HAP-1 (cell line): ENCODE data around the gene CKAP2.
A peak's percentile ranks its signal among the peaks of the same experiment; 100 is the strongest.

Source experiments
- DNase-seq, 2 experiments: peaks; one replicate each; pipeline ENCODE4 v3.0.0-alpha.2; 2016 to 2020; ENCODE audit warnings: low spot score in 2 of 2
- H3K27me3 ChIP-seq: fragments of 250-450 bp; sonication (Bioruptor Pico); 2 replicates; pipeline ENCODE4 v1.5.1; 2020; ENCODE audit warnings: low read depth, mild to moderate bottlenecking, moderate library complexity
- H3K36me3 ChIP-seq: fragments of 250-450 bp; sonication (Bioruptor Pico); replicated peaks from 2 replicates; pipeline ENCODE4 v1.5.1; 2020; ENCODE audit warnings: mild to moderate bottlenecking
- H3K4me1 ChIP-seq: fragments of 250-450 bp; sonication (Bioruptor Pico); 2 replicates; pipeline ENCODE4 v1.5.1; 2020; ENCODE audit warnings: mild to moderate bottlenecking
- H3K4me3 ChIP-seq: fragments of 250-450 bp; sonication (Bioruptor Pico); 2 replicates; pipeline ENCODE4 v1.5.1; 2020; ENCODE audit warnings: mild to moderate bottlenecking, moderate library complexity
- H3K9me3 ChIP-seq: fragments of 250-450 bp; sonication (Bioruptor Pico); 2 replicates; pipeline ENCODE4 v1.5.1; 2020; ENCODE audit warnings: mild to moderate bottlenecking, moderate library complexity
- in situ Hi-C: fragments of 300-500 bp; cut with MboI; formaldehyde crosslinking; loops from 3 replicates; pipeline ENCODE4 v1.14.3; 2020; ENCODE audit warnings: low sequenced_read_pairs, inconsistent platforms, mixed read lengths

Gene CKAP2

GRCh38 chr13:52446265-52446664, 9.0 kb upstream of the CKAP2 start:
- Histone ChIP-seq H3K4me3 (no peak overlapping the region), H3K27me3 (no peaks in the 10 kb centered on the region), H3K9me3 (no peaks in the 10 kb centered on the region), H3K36me3 (peaks cover 11% of the 10 kb centered on the region), H3K4me1 (peaks cover 3% of the 10 kb centered on the region; the same call in 1 of the 2 replicates)
- no peak for DNase-seq
- in situ Hi-C loops, result no loop called here

- Histone ChIP-seq H3K36me3 (peaks cover 4% of the 10 kb centered on the region; the same call in 1 of the 2 replicates), H3K4me3 (no peak overlapping the region), H3K27me3 (no peaks in the 10 kb centered on the region), H3K4me1 (peaks cover 3% of the 10 kb centered on the region; the same call in 1 of the 2 replicates), H3K9me3 (no peaks in the 10 kb centered on the region)
- DNase-seq, result no peak
- in situ Hi-C loops, result no loop called here
Observed at GRCh38 chr13:52447354-52447753, 7.9 kb upstream of the CKAP2 start.

GRCh38 chr13:52447815-52448552, 7.3 kb upstream of the CKAP2 start:
- in situ Hi-C loops, result no loop called here
- no peaks in the 10 kb centered on the region for H3K36me3 ChIP-seq
- H3K9me3 ChIP-seq, result no peaks in the 10 kb centered on the region
- peaks cover 3% of the 10 kb centered on the region; the same call in 1 of the 2 replicates for H3K4me1 ChIP-seq
- H3K27me3 ChIP-seq, result no peaks in the 10 kb centered on the region
- no peak overlapping the region for H3K4me3 ChIP-seq
- DNase-seq, result no peak

GRCh38 chr13:52449331-52450011, 5.8 kb upstream of the CKAP2 start:
- Histone ChIP-seq H3K4me3 (peak overlapping the region; percentile 64), H3K9me3 (no peaks in the 10 kb centered on the region)
- in situ Hi-C loops, result loop anchor here (25.0 kb wide), 1 partner anchor 262 kb away; no protein-coding TSS in a partner anchor

GRCh38 chr13:52450012-52450792, 5.1 kb upstream of the CKAP2 start, which contains the start of gene VPS36:
Gene VPS36, minus strand, starts transcription at chr13:52450634. Its CDS starts 40 bp downstream, at chr13:52450594.
- Histone ChIP-seq H3K36me3 (no peaks in the 10 kb centered on the region), H3K4me1 (peaks cover 3% of the 10 kb centered on the region; the same call in 1 of the 2 replicates), H3K9me3 (no peaks in the 10 kb centered on the region), H3K4me3 (peak within 1 kb of the TSS; percentile 64), H3K27me3 (no peaks in the 10 kb centered on the region)
- DNase-seq, result peak; percentile 88 to 96
- in situ Hi-C loops, result loop anchor here (25.0 kb wide), 1 partner anchor 263 kb away; no protein-coding TSS in a partner anchor

More at GRCh38 chr13:52449331-52450011, 5.8 kb upstream of the CKAP2 start:
- Histone ChIP-seq H3K4me1 (peaks cover 3% of the 10 kb centered on the region; the same call in 1 of the 2 replicates), H3K27me3 (no peaks in the 10 kb centered on the region), H3K36me3 (no peaks in the 10 kb centered on the region)
- no peak for DNase-seq

- Histone ChIP-seq H3K9me3 (no peaks in the 10 kb centered on the region), H3K27me3 (no peaks in the 10 kb centered on the region), H3K4me3 (peak overlapping the region; percentile 64), H3K36me3 (no peaks in the 10 kb centered on the region), H3K4me1 (peaks cover 3% of the 10 kb centered on the region; the same call in 1 of the 2 replicates)
- in situ Hi-C loops, result loop anchor here (25.0 kb wide), 1 partner anchor 263 kb away; no protein-coding TSS in a partner anchor
- no peak for DNase-seq
Observed at GRCh38 chr13:52450793-52451116, 4.5 kb upstream of the CKAP2 start.

GRCh38 chr13:52451135-52451804, 4.0 kb upstream of the CKAP2 start:
- peaks cover 3% of the 10 kb centered on the region; the same call in 1 of the 2 replicates for H3K4me1 ChIP-seq
- no peak for DNase-seq
- no peaks in the 10 kb centered on the region for H3K9me3 ChIP-seq
- no peak overlapping the region for H3K4me3 ChIP-seq
- H3K36me3 ChIP-seq, result peaks cover under 1% of the 10 kb centered on the region; the same call in 1 of the 2 replicates
- in situ Hi-C loops, result loop anchor here (25.0 kb wide), 1 partner anchor 264 kb away; no protein-coding TSS in a partner anchor
- H3K27me3 ChIP-seq, result no peaks in the 10 kb centered on the region

- Histone ChIP-seq H3K4me3 (no peak overlapping the region), H3K9me3 (no peaks in the 10 kb centered on the region), H3K27me3 (no peaks in the 10 kb centered on the region), H3K4me1 (peaks cover 9% of the 10 kb centered on the region), H3K36me3 (peaks cover 12% of the 10 kb centered on the region)
- in situ Hi-C loops, result loop anchor here (25.0 kb wide), 1 partner anchor 265 kb away; no protein-coding TSS in a partner anchor
- no peak for DNase-seq
Observed at GRCh38 chr13:52452470-52452869, 2.8 kb upstream of the CKAP2 start.

GRCh38 chr13:52454459-52454819, 839 bp upstream of the CKAP2 start:
- H3K27me3 ChIP-seq, result no peaks in the 10 kb centered on the region
- peaks cover 31% of the 10 kb centered on the region for H3K36me3 ChIP-seq
- in situ Hi-C loops, result loop anchor here (25.0 kb wide), 1 partner anchor 267 kb away; no protein-coding TSS in a partner anchor
- H3K4me1 ChIP-seq, result peaks cover 11% of the 10 kb centered on the region
- DNase-seq, result peak in 1 of 2 experiments; percentile 18
- no peaks in the 10 kb centered on the region for H3K9me3 ChIP-seq
- peak overlapping the region; percentile 70 for H3K4me3 ChIP-seq

GRCh38 chr13:52455677-52456041, 381 bp downstream of the CKAP2 start:
- in situ Hi-C loops, result loop anchor here (25.0 kb wide), 1 partner anchor 268 kb away; no protein-coding TSS in a partner anchor
- Histone ChIP-seq H3K4me1 (peaks cover 11% of the 10 kb centered on the region), H3K4me3 (peak overlapping the region; percentile 70), H3K27me3 (no peaks in the 10 kb centered on the region), H3K36me3 (peaks cover 41% of the 10 kb centered on the region), H3K9me3 (no peaks in the 10 kb centered on the region)
- DNase-seq, result peak; percentile 70 to 91

- Histone ChIP-seq H3K4me1 (peaks cover 10% of the 10 kb centered on the region; the same call in 1 of the 2 replicates), H3K27me3 (no peaks in the 10 kb centered on the region), H3K4me3 (no peak overlapping the region), H3K9me3 (no peaks in the 10 kb centered on the region), H3K36me3 (peaks cover 79% of the 10 kb centered on the region)
- no peak for DNase-seq
- in situ Hi-C loops, result loop anchor here (25.0 kb wide), 1 partner anchor 272 kb away; no protein-coding TSS in a partner anchor
Observed at GRCh38 chr13:52459668-52460067, 4.4 kb downstream of the CKAP2 start.

GRCh38 chr13:52461265-52461664, 6.0 kb downstream of the CKAP2 start:
- Histone ChIP-seq H3K4me1 (peaks cover 10% of the 10 kb centered on the region; the same call in 1 of the 2 replicates), H3K4me3 (no peak overlapping the region), H3K27me3 (no peaks in the 10 kb centered on the region), H3K9me3 (no peaks in the 10 kb centered on the region), H3K36me3 (peaks cover 95% of the 10 kb centered on the region)
- in situ Hi-C loops, result loop anchor here (25.0 kb wide), 1 partner anchor 274 kb away; no protein-coding TSS in a partner anchor
- no peak for DNase-seq
